GM19193 (cell line): ENCODE results near the gene KCNQ4.

Experiments
- POLR2A ChIP-seq: IDR thresholded peaks from 4 replicates; pipeline ENCODE4 v1.6.1; 2011; ENCODE audit not compliant: insufficient read depth, insufficient read length; ENCODE audit errors: extremely low read depth

KCNQ4 gene

GRCh38 chr1:40841602-40842001 lies 58.0 kb downstream of the KCNQ4 start:
- TF ChIP-seq POLR2A: no peak

GRCh38 chr1:40842207-40842606 lies 58.6 kb downstream of the KCNQ4 start:
- TF ChIP-seq POLR2A: no peak

GRCh38 chr1:40842691-40843090 lies 59.1 kb downstream of the KCNQ4 start:
- TF ChIP-seq POLR2A: no peak

GRCh38 chr1:40844079-40844478 lies 60.5 kb downstream of the KCNQ4 start:
- TF ChIP-seq POLR2A: no peak

GRCh38 chr1:40844887-40845878 lies 61.6 kb downstream of the KCNQ4 start:
- no peak for TF ChIP-seq POLR2A

GRCh38 chr1:40845895-40846294 lies 62.3 kb downstream of the KCNQ4 start:
- TF ChIP-seq POLR2A: no peak

- no peak for TF ChIP-seq POLR2A
Measured at GRCh38 chr1:40847023-40847745, 63.6 kb downstream of the KCNQ4 start.

GRCh38 chr1:40848530-40849189 lies 65.1 kb downstream of the KCNQ4 start:
- no peak for TF ChIP-seq POLR2A

- TF ChIP-seq POLR2A: no peak
Measured at GRCh38 chr1:40849801-40850592, 66.4 kb downstream of the KCNQ4 start.

- TF ChIP-seq POLR2A: no peak
Measured at GRCh38 chr1:40851643-40852042, 68.1 kb downstream of the KCNQ4 start.

GRCh38 chr1:40853113-40853884 lies 69.7 kb downstream of the KCNQ4 start:
- no peak for TF ChIP-seq POLR2A

GRCh38 chr1:40853885-40854170 lies 70.2 kb downstream of the KCNQ4 start:
- TF ChIP-seq POLR2A: no peak

- no peak for TF ChIP-seq POLR2A
Measured at GRCh38 chr1:40855513-40855912, 71.9 kb downstream of the KCNQ4 start.

GRCh38 chr1:40856116-40856515 lies 72.5 kb downstream of the KCNQ4 start:
- TF ChIP-seq POLR2A: no peak
